Stimulated activated memory B cell treated with anti-CD40 and anti-IgM and Interleukin-4, amounts not matched to agents 10 μg/mL and 1 μg/mL and 100 μg/mL, for 72 hours (primary cell): ENCODE measurements around the gene ADARB1.

Experiments used
- ATAC-seq: fragments of 150-1000 bp; cut with Tn5 transposase; 2 replicates; pipeline ENCODE4 v1.10.0; 2021
- H3K27ac Mint-ChIP-seq: one replicate; pipeline ENCODE4 v1.8.0; 2022; ENCODE audit warnings: mild to moderate bottlenecking, mixed read lengths
- H3K27me3 Mint-ChIP-seq: one replicate; pipeline ENCODE4 v1.8.0; 2022; ENCODE audit warnings: mixed read lengths
- H3K36me3 Mint-ChIP-seq: one replicate; pipeline ENCODE4 v1.8.0; 2022; ENCODE audit warnings: mixed read lengths
- H3K4me1 Mint-ChIP-seq: one replicate; pipeline ENCODE4 v1.8.0; 2022; ENCODE audit warnings: mixed read lengths
- H3K4me3 Mint-ChIP-seq: one replicate; pipeline ENCODE4 v1.8.0; 2022; ENCODE audit warnings: mild to moderate bottlenecking, moderate library complexity, mixed read lengths
- H3K9me3 Mint-ChIP-seq: one replicate; pipeline ENCODE4 v1.8.0; 2022; ENCODE audit warnings: mixed read lengths

ADARB1 gene

DNA sequence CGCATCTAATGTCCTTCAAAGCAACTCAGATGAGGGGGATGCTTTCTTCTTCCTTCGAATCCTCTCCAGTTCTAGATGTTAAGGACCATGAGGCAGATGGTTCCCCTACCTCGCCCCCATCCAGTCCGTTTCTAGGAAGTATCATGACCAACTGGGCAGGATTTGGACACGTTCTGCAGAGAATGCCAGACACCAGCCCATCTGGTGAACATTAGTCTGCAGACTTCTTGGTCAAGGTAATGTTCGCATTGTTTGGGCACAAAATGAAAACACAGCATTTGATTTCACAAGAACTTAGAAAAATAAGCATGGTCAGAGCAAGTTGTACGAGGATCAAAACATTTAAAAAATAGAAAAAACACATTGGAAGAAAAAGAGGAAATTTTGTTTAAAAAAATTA, 25.4 kb upstream of the ADARB1 start:
- ATAC-seq = no peak
- no peak overlapping the region for H3K27ac Mint-ChIP-seq
- peaks cover 89% of the 10 kb centered on the region for H3K27me3 Mint-ChIP-seq
- H3K4me3 Mint-ChIP-seq = no peak overlapping the region
- H3K36me3 Mint-ChIP-seq = peaks cover 6% of the 10 kb centered on the region
- no peaks in the 10 kb centered on the region for H3K4me1 Mint-ChIP-seq
- H3K9me3 Mint-ChIP-seq = peaks cover 16% of the 10 kb centered on the region

DNA sequence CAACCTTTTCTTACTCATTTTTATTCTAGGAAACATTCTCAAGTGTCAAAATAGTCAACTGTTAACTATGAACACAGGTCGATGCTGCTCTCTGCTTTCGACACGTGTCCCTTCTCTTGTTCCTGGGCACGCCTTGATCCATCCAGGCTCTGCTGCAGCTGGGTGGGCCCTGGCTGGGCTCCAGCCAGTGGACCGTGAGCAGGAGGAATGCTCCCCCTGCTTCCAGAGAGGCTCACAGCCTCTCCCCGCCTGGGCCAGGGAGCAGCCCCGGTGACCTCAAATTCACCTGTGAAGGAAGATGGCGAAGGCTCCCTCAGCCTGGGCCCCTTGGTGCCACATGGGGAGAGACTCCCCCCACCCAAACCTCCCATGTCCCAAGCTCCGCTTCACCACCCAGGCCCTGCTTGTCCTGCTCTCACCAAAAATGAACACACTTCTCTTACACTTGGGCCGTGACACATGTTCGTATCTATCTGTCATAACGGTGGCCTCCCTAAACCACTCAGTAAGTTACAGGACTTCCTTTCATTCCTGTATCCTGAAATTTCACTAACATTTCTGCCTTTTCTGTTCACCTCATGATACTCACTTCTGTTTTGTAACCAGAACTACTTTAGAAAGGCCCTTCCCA, 24.6 kb upstream of the ADARB1 start:
- no peak for ATAC-seq
- Mint-ChIP-seq H3K27ac (no peak overlapping the region), H3K4me1 (no peaks in the 10 kb centered on the region), H3K4me3 (no peak overlapping the region), H3K27me3 (peaks cover 89% of the 10 kb centered on the region), H3K36me3 (peaks cover 1% of the 10 kb centered on the region), H3K9me3 (peaks cover 12% of the 10 kb centered on the region)

DNA sequence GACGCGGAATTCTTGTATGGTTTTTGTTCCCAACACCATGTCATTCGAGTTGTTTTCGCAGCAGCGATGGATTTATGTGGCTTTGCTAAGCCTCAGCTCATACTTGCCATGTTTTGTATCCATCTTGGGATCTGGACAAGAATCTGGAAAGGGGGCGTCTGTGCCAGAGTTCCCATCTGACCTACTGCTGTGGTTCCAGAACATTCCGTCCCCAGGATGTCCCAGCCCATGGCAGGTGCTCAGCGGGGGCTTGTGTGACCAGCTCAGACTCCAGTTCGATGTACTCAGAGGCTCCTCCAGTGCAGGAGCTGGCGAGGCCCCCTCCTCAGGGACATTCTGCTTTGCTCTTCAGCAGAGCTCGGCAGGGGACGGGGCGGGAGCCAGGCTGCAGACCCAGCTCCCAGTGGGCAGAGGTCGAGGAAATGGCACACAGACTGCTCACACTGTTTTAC, 24.0 kb upstream of the ADARB1 start:
- ATAC-seq = no peak
- Mint-ChIP-seq H3K4me3 (no peak overlapping the region), H3K9me3 (peaks cover 11% of the 10 kb centered on the region), H3K27ac (no peak overlapping the region), H3K36me3 (no peaks in the 10 kb centered on the region), H3K4me1 (no peaks in the 10 kb centered on the region), H3K27me3 (peaks cover 89% of the 10 kb centered on the region)

DNA sequence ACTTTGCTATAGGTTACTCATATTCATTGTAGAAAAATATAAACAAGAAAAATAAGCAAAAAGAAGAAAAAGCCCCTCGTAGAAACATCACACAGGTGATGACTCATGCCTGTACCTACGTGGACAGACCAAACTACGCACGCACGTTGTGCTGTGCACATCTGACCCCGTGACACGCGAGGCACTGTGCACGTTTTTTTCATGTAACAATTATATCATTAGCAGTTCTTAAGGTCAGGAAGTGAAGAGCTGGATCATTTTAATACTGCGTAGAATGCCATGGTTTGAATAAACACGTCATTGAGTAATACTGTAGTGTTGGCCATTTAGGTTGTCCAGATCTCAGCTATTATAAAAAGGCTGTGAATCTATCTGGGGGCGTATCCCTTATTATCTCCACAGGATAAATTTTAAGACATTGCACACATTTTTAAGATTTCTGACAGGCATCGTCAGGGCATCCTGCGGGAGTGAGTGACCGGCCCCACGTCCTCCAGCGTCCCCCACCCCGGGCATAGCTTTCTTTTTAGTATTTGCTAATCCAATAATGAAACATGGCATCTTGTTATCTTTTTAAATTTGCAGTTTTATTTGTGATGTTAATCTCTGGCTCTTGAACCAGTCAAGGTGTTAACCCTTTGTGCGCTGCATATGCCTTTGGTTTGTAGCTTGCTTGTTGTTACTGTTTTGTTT, 23.4 kb upstream of the ADARB1 start:
- Mint-ChIP-seq H3K4me3 (no peak overlapping the region), H3K27ac (no peak overlapping the region), H3K9me3 (peaks cover 11% of the 10 kb centered on the region), H3K4me1 (peaks cover 1% of the 10 kb centered on the region), H3K36me3 (no peaks in the 10 kb centered on the region), H3K27me3 (peaks cover 90% of the 10 kb centered on the region)
- no peak for ATAC-seq

DNA sequence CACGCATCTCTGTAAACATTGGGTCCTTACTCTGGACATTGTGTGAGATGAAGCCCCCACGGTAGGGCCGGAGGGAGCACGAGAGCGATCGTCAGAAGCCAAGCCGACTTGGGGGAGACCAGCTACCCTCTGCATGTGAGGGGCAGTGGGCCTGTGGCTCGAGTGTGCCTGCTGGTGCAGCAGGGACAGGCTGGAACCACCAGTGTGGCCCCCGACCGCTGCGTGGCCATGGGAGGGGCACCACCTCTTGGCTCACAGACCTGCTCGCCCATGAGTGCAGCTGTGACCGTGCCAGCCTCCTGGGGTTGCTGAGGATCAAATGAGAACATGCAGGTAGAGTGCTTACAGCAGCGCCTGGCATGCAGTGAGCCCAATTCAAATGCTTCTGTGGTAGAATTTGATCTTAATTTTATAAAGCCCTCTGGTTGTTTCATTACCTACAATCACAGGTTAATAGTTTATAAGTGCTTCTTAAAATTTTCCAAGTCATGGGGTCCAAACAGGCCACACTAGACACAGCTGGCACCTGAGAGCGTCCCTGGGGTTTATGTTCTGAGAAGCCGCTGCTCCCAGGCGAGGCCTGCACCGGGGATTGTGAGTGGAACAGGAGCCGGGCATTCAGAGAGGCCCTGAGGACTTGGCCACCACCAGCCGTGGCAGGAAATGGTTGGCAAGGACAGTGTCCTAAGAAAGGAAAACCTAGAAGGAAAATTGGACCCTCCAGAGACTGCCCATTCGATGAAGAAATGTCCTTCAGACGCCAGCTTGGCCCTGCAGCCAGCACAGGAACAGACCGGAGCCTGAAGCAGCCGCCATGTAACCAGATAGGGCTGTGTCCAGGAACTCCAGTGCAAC, 22.6 kb upstream of the ADARB1 start:
- peaks cover 9% of the 10 kb centered on the region for H3K9me3 Mint-ChIP-seq
- peaks cover 94% of the 10 kb centered on the region for H3K27me3 Mint-ChIP-seq
- no peak overlapping the region for H3K4me3 Mint-ChIP-seq
- no peak overlapping the region for H3K27ac Mint-ChIP-seq
- H3K4me1 Mint-ChIP-seq = peaks cover 6% of the 10 kb centered on the region
- ATAC-seq = no peak
- no peaks in the 10 kb centered on the region for H3K36me3 Mint-ChIP-seq

DNA sequence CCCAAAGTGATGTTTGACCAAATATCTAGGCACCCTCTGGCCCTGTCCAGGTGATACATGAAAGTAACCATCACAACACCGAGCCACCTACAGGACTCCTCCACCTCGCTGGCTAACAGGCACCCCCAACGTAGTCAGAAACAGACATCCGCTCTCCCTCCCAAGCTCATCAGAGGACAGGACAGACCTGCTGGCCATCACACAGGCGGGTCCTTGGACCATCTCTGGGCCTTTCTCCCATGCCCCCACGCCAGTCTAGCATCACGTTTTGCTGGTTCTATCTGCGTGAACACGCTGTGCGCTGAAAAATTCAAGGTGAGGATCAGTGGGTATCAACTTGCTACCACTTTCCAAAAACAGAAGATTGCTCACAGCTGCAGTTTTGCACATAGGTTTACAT, 21.4 kb upstream of the ADARB1 start:
- Mint-ChIP-seq H3K9me3 (no peaks in the 10 kb centered on the region), H3K4me1 (peaks cover 6% of the 10 kb centered on the region), H3K4me3 (no peak overlapping the region), H3K36me3 (no peaks in the 10 kb centered on the region), H3K27me3 (peaks cover 94% of the 10 kb centered on the region), H3K27ac (no peak overlapping the region)
- no peak for ATAC-seq

DNA sequence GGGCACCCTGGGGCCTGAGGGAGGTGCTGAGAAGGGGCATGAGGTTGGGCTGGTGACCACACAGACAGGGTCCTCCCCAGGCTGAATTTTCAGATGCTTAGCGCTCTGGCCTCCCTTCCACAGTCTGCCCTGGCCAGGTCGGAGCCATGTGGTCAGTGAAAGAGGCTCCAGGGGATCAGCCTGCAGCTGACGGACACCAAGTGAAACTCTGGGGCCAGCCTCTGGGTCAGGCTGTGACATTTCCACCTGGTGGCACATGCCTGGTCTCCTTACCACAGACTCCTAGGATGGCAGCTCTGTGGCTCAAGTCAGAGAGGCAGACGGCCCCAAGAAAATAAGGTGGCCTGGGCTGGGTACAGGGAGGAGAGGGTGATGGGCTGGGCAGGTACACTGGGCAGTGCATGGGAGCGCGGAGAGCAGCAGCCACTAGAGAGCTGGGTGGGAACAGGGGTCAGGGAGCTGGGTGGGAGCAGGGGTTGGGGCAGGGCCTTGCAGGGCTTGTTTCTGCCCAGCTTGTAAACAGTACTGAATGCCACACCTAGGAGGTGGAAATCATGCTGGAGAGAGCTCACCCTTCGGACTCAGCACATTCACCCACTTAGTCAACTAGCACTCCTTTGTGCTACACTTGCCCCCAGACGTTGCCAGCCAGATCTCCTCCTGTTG, 20.7 kb upstream of the ADARB1 start:
- no peak for ATAC-seq
- Mint-ChIP-seq H3K27me3 (peaks cover 99% of the 10 kb centered on the region), H3K9me3 (no peaks in the 10 kb centered on the region), H3K4me1 (peaks cover 6% of the 10 kb centered on the region), H3K36me3 (no peaks in the 10 kb centered on the region), H3K27ac (no peak overlapping the region), H3K4me3 (no peak overlapping the region)

- no peaks in the 10 kb centered on the region for H3K9me3 Mint-ChIP-seq
- no peak for ATAC-seq
- H3K27ac Mint-ChIP-seq = no peak overlapping the region
- no peak overlapping the region for H3K4me3 Mint-ChIP-seq
- peaks cover 98% of the 10 kb centered on the region for H3K27me3 Mint-ChIP-seq
- peaks cover 6% of the 10 kb centered on the region for H3K4me1 Mint-ChIP-seq
- H3K36me3 Mint-ChIP-seq = no peaks in the 10 kb centered on the region
Measured at GRCh38 chr21:45054227-45054926, 20.0 kb upstream of the ADARB1 start.

DNA sequence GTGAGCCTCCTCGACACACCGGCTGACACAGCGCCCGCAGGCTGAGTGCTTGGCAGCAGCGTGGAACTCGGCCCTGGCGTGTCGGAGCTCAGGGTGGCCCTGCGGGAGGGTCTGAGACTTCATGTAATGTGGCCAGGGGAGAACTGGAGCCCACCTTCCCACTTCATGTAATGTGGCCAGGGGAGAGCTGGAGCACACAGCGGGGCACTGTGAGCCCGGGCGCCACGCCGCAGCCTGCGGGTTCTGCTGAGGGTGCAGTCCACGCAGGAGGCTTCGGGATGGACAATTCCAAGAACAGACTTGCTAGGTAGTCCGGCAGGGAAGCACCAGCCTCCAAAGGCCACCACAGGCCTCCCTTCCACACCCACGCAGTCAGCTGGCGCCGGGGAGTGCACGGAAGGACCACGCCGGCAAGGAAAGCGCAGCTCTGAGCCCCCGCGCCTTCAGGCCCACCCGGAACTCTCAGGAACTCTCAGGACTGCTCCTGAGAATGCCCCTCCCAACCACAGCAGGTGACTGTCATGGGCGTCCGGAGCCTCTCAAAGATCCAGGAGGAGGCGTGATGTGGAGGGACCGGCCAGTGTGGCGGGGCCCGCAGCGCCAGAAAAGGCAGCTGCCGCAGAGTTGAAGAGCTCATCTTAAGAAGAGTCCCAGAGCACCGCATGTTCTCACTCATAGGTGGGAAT, 19.3 kb upstream of the ADARB1 start:
- no peak overlapping the region for H3K27ac Mint-ChIP-seq
- H3K4me3 Mint-ChIP-seq = no peak overlapping the region
- peaks cover 6% of the 10 kb centered on the region for H3K4me1 Mint-ChIP-seq
- H3K36me3 Mint-ChIP-seq = no peaks in the 10 kb centered on the region
- ATAC-seq = no peak
- H3K9me3 Mint-ChIP-seq = no peaks in the 10 kb centered on the region
- peaks cover 97% of the 10 kb centered on the region for H3K27me3 Mint-ChIP-seq

DNA sequence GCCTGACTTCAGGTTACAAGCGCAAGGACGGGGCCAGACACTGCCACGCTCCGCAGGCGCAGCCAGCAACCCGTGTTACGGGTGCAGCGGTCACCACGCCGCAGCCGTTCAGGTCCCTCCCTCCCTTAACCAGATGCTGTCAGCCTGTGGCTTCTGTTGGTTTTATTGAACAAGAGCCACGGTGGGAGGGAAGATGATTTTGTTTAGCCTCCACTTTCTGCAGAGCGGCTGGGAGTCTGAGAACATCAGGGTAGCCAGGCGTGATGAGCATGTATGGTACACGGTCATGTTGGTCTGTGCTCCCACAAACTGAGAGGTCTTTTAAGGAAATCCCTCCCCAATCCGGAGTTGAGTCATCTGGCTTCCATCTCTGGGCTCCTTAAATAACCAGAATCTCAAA, 18.5 kb upstream of the ADARB1 start:
- Mint-ChIP-seq H3K27ac (no peak overlapping the region), H3K27me3 (peaks cover 89% of the 10 kb centered on the region), H3K9me3 (no peaks in the 10 kb centered on the region), H3K36me3 (no peaks in the 10 kb centered on the region), H3K4me1 (peaks cover 6% of the 10 kb centered on the region), H3K4me3 (no peak overlapping the region)
- ATAC-seq = no peak

- Mint-ChIP-seq H3K27ac (no peak overlapping the region), H3K27me3 (peaks cover 83% of the 10 kb centered on the region), H3K9me3 (no peaks in the 10 kb centered on the region), H3K4me1 (peaks cover 6% of the 10 kb centered on the region), H3K36me3 (no peaks in the 10 kb centered on the region), H3K4me3 (no peak overlapping the region)
- ATAC-seq = no peak
Measured at GRCh38 chr21:45056296-45056904, 18.0 kb upstream of the ADARB1 start.

DNA sequence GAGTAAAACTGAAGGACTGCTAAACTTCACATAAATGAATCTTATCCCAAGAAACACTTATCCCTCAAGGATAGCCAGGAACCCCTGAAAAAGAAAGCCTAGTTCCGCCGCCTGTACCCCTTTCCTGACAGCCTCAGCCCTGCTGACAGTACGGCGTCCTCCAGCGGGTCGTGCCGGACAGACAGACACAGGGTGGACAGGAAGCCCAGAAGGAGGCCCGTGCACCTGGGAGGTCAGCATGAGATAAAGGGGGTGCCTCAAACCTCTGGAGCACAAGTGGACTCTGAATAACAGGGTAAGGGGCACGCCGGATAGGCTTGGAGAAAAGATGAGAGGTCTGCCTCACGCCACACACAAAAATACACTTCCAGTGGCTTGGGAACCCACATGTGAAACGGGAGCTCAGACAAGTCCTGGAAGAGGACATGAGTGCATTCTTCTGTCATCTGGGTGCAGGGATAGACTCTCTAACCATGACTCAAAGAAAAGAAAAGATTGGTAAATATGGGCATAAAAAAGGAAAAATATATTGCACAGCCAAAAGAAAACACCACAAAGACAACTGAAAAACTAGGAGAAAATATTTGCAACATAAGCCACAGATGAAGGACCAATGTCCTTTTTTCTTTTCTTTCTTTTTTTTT, 17.3 kb upstream of the ADARB1 start:
- Mint-ChIP-seq H3K4me1 (peaks cover 6% of the 10 kb centered on the region), H3K36me3 (no peaks in the 10 kb centered on the region), H3K27me3 (peaks cover 77% of the 10 kb centered on the region), H3K9me3 (no peaks in the 10 kb centered on the region), H3K27ac (no peak overlapping the region), H3K4me3 (no peak overlapping the region)
- ATAC-seq = no peak

DNA sequence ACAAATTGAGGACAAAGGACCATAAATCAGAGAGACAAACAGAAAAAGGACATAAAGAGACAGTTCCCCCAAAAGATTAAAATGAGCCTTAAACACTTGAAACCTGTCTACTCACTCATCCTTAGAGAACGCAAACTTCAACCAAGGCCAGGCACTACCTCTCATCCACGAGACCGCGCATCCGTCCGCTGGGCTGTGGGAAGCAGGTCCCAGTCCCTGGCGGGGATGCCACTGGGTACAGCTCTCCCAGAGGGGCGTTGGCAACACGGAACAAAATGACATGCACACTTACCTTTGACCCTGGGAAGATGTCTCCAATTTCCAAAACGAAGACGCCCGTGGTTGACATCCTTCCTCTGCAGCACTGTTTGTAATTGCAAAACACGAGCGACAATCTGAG, 16.5 kb upstream of the ADARB1 start:
- no peak overlapping the region for H3K27ac Mint-ChIP-seq
- H3K27me3 Mint-ChIP-seq = peaks cover 74% of the 10 kb centered on the region
- H3K4me3 Mint-ChIP-seq = no peak overlapping the region
- no peaks in the 10 kb centered on the region for H3K9me3 Mint-ChIP-seq
- no peak for ATAC-seq
- H3K36me3 Mint-ChIP-seq = no peaks in the 10 kb centered on the region
- H3K4me1 Mint-ChIP-seq = peaks cover 6% of the 10 kb centered on the region

- Mint-ChIP-seq H3K27me3 (peaks cover 63% of the 10 kb centered on the region), H3K27ac (no peak overlapping the region), H3K9me3 (no peaks in the 10 kb centered on the region), H3K36me3 (no peaks in the 10 kb centered on the region), H3K4me3 (no peak overlapping the region), H3K4me1 (peaks cover 6% of the 10 kb centered on the region)
- ATAC-seq = no peak
Measured at GRCh38 chr21:45059121-45059520, 15.3 kb upstream of the ADARB1 start.
